GM18526 (cell line): ENCODE data around the gene NTRK1.

Experiments used
- POLR2A ChIP-seq: IDR thresholded peaks from 3 replicates; pipeline ENCODE4 v1.6.1; 2011; ENCODE audit not compliant: insufficient read length; ENCODE audit errors: extremely low read depth

Gene NTRK1

DNA sequence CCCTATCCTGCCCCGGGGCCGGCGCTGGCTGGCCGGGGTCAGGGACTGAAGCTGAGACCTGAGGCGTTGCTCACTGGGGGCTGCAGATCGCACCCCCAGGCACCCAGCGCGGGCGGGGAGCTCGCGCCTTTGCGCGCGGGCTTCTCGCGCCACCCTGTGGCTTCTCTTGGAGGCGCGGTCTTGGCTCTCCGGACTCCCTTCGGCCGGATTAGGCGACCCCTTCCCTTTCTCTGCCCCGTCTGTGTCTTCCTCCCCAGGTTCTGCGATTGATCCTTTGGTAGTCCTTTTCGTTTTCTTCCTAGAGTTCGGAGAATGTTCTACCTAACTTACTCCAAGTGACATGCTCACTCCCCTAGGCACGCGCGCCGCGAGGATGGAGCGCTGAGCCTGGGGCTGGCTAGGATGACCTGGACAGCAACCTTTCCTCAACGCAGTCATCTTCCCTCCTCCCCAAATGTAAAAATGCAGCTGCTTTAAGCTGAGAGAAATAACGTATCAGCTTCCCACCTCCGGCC, 495 bp upstream of the NTRK1 start:
- no peak for TF ChIP-seq POLR2A

DNA sequence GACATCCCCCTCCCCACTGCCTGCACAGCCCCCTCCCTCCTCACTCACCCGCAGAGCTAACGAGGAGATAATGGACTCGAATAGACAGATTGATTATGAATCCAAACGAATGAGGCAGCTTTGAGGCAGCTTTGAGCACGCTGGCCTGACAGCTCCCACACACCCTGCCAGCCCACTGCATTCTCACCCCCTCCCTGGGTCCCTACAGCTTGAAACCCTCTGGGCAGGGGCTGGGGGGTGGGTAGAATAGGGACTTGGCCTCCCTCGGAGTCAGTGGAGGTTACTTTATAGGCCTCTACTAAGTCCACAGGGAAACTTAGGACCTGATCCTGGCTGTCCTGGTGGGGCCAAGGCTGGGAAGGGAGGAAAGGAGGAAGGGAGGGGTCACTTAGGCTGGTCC, 1.9 kb downstream of the NTRK1 start:
- no peak for TF ChIP-seq POLR2A

DNA sequence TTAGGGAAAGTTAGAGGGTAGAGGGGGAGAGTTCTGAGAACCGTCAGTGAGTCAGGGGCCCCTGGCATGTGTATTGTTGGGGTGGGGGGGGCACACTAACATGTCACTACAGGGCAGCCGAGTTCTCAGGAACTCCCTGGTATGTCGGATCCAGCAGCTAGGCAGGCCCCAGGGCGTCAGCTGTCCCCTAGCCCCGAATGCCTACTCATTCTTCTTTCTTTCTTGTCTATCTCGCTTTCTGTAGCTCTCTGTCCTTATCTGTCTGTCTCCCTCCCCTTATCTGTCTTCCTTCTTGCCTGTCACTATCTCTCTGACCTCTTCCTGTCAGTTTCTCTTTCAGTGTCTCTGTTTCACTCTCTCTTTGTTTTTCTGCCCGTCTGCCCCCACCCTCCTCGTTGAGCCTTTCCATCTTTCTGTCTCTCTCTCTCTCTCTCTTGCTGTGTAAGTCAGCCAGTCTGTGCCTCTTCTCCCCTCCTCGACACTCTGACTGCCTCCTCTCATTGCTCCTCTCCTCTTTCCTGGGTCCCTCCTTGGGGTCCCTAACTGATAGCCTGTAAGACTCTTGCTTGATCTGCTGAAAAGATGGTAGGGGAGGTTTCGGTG, 2.4 kb downstream of the NTRK1 start:
- no peak for TF ChIP-seq POLR2A

DNA sequence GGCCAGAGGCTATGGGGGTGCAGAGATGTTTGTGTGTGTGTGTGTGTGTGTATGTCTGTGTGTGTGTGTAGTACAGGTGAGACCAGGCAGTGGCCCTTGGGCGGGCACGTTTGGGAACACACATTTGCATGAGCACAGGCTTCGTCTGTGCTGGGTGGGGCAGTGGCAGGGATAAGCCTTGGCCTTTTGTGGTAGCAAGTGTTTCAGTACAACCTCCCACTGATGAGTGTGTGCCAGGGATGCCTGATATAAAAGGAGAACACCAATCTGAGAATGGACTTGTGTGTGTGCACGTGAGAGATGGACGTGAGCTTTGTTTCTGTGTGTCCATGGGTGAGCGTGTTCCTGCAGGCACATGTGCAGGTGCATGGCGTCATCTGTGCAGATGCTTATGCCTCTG, 3.0 kb downstream of the NTRK1 start:
- no peak for TF ChIP-seq POLR2A

DNA sequence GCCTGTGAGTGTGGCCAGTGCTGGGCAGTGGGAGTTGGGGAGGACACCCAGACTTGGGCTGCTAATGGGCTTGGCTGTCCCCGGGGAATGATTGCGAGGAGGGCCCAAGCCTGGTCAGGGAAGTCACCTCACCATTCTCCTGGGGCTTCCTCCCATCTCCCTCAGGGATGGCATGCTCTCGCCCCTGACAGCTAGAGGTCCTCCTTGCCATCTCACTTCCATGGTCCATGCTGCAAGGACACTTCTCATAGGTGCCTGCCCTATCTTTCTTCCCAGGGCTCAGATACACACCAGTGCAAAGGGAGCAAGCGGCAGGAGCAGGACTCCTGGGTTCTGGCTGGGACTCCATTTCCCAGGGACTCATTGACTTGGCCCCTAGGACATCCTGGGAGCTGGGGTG, 4.1 kb downstream of the NTRK1 start:
- no peak for TF ChIP-seq POLR2A

DNA sequence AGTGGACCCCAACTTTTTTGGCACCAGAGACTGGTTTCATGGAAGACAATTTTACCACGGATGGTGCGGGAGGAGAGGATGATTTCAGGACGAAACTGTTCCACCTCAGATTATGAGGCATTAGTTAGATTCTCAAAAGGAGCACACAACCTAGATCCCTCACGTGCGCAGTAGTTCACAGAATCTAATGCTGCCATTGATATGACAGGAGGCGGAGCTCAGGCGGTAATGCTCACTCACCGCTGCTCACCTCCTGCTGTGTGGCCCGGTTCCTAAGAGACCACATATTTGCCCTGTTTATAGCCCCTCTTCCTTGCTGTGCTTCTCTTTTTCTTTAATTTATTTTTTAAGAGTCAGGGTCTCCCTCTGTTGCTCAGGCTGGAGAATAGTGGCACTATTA, 4.6 kb downstream of the NTRK1 start:
- no peak for TF ChIP-seq POLR2A

DNA sequence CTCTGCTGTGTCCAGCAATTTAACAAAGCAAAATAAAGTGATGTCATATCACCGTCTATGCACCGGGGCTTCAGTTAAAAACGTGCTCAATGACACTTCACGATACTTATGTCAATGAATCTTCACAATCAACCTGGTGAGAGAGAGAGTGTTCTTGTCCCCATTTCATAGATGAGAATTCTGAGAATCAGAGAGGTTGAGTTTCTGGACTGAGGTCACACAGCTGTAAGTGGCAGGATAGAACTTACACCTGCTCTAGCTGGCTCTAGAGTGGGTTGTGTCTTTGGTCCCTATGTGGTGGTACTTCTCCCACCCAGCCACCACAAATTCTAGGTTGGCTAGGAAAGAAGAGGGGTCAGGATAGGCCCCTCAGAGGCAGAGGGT, 5.2 kb downstream of the NTRK1 start:
- no peak for TF ChIP-seq POLR2A

DNA sequence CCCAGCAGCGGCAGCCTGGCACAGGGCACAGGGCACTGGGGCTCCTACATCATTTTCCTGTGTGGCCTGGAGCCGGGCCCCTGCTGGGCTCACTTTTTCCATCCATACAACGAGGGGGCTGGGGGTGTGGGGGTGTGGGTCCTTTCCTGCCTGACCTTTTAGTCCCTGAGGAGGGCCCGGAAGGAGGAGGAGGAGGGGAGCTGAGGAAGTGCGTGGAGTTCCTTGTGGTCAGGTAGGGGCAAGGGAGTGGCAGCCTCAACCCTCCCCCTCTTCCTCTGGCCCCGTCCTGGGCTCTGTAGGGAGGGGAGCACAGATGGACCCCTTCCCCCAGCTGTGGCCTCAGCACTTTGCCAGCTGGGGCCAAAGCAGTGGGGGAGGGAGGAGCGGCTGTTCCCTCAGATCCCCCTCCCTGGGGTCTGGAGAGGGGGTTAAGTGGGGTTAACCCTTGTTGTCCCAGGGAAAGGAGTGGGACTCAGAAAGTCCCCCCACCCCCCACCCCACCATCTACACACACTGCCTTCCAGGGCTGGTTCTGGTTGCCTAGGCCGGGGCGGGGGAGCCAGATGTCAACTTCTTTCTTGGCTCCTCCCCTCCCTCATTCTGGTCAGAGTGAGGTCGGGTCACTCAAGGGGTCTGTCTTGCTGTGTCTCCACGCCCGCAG, 5.7 kb downstream of the NTRK1 start:
- no peak for TF ChIP-seq POLR2A

DNA sequence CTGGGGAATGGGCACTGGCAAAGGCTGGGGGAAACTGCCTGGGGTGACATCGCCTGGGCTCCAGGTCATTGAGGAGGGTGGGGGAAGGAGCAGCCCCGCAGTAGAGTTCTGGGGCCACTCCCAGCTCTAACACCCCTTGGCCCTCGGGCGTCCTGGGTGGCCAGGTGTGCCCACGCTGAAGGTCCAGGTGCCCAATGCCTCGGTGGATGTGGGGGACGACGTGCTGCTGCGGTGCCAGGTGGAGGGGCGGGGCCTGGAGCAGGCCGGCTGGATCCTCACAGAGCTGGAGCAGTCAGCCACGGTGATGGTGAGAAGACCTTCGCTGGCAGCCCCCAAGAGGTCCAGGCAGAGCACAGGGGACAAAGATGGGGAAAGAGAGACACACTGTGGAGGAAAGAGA, 7.7 kb downstream of the NTRK1 start:
- TF ChIP-seq POLR2A = no peak

DNA sequence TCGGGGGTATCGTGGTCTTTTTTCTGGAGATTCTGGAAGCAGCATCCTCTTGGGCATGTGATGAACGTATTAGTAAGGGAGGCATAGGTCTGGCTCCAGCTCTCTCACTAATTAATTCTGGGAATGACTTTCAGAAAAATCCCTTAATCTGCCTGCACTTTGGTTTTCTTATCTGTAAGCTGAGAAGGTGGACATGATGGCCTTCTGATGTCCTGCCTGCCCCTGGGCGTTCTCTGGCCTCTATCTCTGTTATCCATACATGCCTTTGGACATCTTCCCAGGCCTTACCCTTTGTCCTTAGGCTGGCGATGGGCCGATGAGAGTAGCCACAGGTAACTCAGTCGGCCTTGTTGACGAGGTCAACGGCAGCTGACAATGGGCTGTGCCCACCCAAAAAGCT, 8.8 kb downstream of the NTRK1 start:
- no peak for TF ChIP-seq POLR2A

DNA sequence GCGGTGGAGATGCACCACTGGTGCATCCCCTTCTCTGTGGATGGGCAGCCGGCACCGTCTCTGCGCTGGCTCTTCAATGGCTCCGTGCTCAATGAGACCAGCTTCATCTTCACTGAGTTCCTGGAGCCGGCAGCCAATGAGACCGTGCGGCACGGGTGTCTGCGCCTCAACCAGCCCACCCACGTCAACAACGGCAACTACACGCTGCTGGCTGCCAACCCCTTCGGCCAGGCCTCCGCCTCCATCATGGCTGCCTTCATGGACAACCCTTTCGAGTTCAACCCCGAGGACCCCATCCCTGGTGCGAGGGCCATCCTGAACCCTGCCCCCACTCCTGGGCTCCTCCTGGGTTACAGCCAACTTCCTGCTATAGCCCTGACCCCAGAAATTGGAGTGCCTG, 13.0 kb downstream of the NTRK1 start:
- TF ChIP-seq POLR2A = no peak

DNA sequence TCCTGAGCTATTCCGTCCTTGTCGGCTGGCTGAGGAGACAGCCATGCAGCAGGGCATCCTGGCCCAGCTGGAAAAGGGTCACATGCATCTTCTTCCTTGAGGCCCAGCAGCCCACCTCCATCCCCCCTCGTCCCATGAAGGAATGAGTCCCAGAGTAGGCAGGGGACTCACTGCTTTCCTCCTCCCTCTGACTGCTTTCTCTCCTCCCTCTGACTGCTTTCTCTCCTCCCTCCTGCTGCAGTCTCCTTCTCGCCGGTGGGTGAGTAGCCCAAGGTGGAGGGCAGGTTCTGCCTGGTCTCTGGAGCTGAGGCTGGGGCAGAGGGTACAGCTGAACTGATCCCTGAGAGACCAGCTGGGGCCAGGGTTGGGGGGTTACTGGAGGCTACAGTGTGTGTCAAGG, 13.5 kb downstream of the NTRK1 start:
- TF ChIP-seq POLR2A = no peak

DNA sequence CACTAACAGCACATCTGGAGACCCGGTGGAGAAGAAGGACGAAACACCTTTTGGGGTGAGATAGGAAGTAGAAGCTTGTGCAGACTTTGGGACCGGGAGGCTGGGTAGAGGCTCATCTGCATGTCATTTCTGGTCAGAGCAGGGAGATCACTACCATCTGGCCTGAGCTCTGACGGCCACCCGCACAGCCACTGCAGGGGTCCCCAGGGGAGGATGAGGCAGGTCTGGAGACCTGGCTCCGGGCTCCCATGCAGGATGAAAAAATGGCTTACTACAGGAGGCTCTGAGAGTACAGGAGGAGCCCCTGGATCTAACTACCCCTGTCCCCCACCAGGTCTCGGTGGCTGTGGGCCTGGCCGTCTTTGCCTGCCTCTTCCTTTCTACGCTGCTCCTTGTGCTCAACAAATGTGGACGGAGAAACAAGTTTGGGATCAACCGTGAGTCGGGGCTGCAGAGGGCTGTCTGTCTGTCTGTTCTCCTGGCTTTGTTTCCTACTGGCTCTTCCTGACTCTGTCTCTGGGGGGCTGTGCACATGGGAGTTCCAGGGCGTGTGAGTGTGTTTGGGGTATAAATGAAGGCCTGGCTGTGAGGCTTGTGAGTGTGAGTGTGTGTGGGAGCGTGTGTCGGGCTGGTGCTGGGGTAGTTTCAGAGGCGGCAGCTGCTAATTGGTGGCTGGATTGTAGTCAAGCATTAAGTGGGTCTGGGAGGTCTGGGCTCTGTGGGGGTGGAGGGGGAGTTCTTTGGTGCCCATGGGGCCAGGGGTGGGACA, 14.1 kb downstream of the NTRK1 start:
- TF ChIP-seq POLR2A = no peak

DNA sequence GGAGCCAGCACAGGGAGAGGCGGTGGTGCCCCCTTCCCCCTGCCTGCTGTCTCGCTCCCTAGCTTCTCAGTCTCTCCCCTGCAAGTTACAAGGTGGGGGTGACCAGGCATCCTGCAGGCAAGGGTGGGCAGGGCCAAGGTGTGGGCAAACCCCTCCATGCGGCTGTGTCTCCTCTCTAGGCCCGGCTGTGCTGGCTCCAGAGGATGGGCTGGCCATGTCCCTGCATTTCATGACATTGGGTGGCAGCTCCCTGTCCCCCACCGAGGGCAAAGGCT, 14.6 kb downstream of the NTRK1 start:
- no peak for TF ChIP-seq POLR2A

DNA sequence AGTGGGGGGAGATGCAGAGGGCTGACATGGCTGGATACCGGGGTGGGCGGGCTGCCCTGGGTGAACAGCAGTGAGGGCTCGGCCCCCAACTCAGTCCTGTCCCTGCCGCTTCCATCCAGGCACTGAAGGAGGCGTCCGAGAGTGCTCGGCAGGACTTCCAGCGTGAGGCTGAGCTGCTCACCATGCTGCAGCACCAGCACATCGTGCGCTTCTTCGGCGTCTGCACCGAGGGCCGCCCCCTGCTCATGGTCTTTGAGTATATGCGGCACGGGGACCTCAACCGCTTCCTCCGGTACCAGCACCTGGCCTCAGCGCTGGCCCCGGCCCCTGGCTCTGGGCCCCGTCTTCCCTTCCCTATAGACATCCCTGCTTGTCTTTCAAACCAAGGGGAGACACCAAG, 15.6 kb downstream of the NTRK1 start:
- TF ChIP-seq POLR2A = no peak

DNA sequence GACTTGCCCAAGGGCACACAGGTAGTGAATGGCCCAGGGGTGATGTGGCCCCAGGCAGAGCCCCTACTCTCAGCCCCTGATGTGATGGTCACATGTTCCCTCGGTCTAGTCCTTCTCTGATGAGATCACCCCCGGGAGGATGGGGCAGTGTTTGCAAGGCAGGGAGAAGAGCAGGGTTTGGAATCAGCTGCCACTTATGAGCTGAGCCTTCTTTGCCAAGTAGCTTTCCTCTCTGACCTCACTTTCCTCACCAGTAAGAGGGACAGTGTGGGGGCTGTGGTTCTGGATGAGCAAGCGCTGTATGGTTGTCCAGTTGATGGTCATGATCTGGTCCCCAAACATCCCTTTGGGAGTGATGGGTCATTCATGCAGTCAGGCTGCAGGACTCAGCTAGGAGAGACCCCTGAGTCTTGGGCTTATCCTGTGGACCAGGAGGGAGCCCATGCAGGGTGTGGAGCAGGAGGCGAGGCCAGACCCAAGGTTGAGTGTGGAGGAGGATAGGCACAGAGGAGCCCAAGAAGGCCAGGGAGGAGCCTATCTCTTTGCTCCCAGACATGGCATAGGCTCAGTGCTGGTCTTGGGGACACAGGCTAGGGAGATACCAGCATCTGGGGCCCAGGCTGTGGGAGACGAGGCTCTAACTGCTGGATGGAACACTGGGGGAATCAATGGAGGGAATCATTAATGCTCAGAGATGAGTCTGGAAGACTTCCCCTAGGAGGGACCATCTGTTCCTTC, 16.9 kb downstream of the NTRK1 start:
- TF ChIP-seq POLR2A = no peak
